AG09319 (cell line): ENCODE data around the gene SPTBN4.

Experiments used
- DNase-seq: peaks from one replicate; pipeline ENCODE4 v3.0.0-alpha.2; 2010; ENCODE audit warnings: low read depth; ENCODE audit errors: extremely low read depth
- TF ChIP-seq, protein P1 (sequence below): IDR thresholded peaks from 2 replicates; pipeline ENCODE4 v1.5.1; 2011; ENCODE audit warnings: low read depth, mild to moderate bottlenecking, inconsistent platforms, low read length, moderate library complexity

Gene SPTBN4

DNA sequence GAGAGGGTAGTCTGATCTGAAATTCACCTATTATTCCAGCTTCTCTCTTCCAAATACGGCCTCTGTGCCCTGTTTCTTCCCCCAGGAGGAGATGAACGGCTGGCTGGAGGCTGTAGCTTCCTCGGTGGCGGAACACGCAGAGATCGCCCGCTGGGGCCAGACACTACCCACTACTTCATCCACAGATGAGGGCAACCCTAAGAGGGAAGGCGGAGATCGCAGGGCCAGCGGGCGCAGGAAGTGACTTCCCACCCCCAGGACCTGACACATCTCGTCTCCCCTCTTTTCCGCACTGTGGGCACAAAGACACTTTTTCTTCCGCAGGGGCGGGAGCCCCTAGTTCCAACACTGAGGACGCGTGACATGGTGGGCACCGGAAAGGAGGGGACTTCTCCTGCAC lies 108.5 kb downstream of the SPTBN4 start:
- TF ChIP-seq, protein P1, sequence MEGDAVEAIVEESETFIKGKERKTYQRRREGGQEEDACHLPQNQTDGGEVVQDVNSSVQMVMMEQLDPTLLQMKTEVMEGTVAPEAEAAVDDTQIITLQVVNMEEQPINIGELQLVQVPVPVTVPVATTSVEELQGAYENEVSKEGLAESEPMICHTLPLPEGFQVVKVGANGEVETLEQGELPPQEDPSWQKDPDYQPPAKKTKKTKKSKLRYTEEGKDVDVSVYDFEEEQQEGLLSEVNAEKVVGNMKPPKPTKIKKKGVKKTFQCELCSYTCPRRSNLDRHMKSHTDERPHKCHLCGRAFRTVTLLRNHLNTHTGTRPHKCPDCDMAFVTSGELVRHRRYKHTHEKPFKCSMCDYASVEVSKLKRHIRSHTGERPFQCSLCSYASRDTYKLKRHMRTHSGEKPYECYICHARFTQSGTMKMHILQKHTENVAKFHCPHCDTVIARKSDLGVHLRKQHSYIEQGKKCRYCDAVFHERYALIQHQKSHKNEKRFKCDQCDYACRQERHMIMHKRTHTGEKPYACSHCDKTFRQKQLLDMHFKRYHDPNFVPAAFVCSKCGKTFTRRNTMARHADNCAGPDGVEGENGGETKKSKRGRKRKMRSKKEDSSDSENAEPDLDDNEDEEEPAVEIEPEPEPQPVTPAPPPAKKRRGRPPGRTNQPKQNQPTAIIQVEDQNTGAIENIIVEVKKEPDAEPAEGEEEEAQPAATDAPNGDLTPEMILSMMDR = no peak
- DNase-seq = no peak

DNA sequence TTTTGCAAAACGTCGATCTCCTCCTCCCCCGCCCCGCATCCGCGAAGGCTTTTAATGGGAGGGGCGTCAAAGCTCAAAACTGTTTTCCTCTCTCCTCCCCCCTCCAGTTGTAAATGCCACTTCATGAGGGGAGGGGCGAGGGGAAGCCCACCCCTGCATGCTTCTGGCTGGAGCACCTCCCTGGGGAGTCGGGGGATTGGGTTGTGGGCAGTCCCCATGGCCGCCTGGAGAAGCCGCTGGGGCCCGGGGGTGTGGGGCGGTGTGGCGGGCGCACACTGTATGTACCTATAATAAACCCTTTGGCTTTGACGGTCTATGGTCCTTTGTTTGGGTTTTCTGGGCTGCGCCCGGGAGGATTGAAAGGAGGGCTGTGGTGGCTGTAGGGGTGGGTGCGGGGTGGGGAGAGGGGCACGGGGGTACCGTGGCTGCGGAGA lies 109.4 kb downstream of the SPTBN4 start:
- TF ChIP-seq, protein P1 = no peak
- no peak for DNase-seq

DNA sequence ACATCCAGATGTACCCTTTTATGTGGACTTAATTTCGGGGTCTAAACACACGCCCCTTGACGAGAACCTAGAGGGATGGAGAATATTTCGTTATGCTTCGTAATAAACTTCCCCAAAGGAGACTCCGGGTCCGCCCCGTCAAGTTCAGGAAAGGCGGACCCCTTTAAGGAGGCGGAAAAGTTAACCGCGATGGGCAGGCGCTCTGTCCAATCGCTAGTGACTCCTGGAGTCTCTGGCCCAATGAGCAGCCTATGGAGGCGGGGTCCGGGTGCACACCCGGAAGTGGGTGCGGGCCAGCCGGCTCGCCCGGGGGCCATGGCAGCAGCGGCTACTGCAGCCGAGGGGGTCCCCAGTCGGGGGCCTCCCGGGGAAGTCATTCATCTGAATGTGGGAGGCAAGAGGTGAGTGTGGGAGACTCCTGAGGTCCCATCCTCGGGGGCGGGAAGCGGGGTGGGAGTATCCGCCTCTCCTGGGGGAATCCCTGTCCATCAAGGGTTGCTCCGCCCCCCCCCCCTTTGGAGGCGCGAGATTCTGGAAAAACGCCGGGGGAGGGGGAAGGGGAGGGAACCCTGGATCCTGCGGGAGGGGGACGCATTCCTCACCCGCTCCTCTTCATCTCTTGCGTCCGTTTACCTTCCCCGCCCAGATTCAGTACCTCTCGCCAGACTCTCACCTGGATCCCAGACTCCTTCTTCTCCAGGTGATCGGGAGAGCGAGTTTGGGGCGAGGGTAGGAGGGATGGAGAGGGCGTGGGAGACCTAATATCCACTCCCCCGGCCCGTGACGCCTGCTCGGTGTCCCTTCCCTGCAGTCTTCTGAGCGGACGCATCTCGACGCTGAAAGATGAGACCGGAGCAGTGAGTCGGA lies 110.0 kb downstream of the SPTBN4 start, which contains the start of gene SHKBP1:
Gene SHKBP1 (plus strand): TSS at position 289 of the 867 bp plus-strand sequence. CDS start 27 bp downstream, at position 316.
- peak; percentile 87 for DNase-seq
- TF ChIP-seq, protein P1 = no peak

DNA sequence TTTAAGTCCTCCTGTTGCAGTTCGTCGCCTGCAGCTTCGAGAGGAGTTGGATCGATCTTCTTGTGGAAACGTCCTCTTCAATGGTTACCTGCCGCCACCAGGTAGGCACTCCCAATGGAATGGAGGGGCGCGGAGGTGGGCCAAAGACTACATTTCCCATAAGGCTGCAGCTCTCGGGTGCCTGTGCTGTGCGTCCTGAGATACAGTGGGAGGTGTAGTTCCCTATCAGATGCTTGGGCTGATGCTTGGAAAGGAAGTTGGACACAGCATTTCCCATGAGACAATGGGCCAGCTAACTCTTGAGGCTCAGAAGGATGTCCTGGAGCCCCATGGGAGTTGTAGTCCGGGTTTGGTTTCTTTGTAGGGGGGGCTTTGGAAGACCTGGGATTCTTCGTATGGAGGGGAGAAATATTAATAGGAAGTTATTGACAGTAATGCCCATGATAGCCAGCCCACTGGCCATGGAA lies 111.7 kb downstream of the SPTBN4 start:
- no peak for DNase-seq
- TF ChIP-seq, protein P1 = no peak

DNA sequence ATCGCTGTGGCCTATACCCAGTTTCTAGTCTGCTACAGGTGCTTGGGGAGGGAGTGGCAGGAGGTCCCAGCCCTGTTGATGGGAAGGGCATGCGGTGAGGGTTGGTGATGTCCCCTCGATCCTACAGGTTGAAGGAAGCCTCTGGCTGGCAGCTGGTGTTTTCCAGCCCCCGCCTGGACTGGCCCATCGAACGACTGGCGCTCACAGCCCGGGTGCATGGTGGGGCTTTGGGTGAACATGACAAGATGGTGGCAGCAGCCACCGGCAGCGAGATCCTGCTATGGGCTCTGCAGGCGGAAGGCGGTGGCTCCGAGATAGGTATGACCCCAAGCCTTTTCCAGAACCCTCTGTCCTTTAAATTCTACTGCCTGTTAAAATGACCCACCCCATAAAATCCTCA lies 113.8 kb downstream of the SPTBN4 start:
- TF ChIP-seq, protein P1 = no peak
- no peak for DNase-seq

DNA sequence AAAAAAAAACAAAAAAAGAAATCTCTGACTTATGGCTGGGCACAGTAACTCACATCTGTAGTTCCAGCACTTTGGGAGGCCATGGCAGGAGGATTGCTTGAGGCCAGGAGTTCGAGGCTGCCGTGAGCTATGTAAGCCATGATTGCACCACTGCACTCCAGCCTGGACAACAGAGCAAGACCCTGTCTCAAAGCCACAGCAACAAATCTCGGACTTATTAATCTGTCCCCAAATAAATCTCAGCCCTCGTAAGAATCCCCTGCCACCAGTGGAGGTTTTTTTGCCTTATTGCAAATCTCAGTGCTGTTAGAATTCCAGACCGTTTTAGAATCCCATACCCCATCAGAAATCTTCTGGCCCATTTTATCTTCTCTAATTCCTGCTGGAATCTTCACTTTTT lies 114.7 kb downstream of the SPTBN4 start:
- DNase-seq = no peak
- TF ChIP-seq, protein P1 = no peak

DNA sequence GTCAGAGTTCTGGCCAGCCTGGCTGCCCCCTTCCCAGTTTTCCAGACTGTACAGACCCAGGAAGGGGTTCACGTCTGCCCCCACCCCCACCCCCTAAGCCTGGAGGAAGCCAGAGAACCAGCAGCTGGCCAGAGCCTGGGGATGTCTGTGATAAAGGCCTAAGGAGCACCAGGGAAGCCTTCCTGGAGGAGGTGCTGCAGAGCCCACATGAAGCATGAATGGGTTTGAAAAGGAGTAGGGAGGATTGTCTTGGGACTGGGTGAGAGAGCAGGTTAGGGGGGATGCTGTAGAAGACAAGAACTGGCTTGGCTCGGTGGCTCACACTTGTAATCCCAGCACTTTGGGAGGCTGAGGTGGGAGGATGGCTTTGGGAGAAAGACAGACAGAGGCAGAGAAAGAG lies 115.7 kb downstream of the SPTBN4 start:
- no peak for DNase-seq
- TF ChIP-seq, protein P1 = no peak
